Measurements from ENCODE around the gene PEG3.

Gene PEG3

DNA sequence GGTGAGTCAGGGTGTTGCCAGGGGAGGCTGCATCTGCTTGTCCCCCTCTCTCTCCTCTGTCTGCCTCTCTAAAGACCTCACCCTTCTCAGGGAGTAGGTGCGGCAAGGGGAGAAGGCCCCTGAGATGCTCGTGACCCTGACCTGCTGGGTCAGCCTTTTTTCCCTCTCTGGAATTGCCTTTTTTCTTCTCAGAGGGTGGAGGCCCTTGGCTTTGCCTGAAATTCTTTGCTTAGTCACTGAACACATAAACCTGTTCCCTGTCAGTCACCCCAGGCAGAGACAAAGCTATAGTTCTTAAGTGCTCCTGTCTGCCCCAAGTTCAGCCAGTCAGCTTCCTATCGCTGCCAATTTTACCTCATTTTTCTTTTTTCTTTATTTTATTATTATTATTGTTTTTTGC is 35.2 kb upstream of the PEG3 start:
- no peak for DNase-seq (ENCODE audit: extremely low spot score)
- TF ChIP-seq SUZ12 (IDR thresholded peaks at IDR 0.05) (no peak), L3MBTL2 (conservative IDR thresholded peaks at IDR 0.05) (no peak), BHLHE40 (IDR thresholded peaks at IDR 0.05; ENCODE audit: borderline replicate concordance) (no peak), CTBP1 (IDR thresholded peaks at IDR 0.05; ENCODE audit: borderline replicate concordance) (no peak), FOXA1 (IDR thresholded peaks at IDR 0.05) (no peak), FOXM1 (IDR thresholded peaks at IDR 0.05; ENCODE audit: borderline replicate concordance) (no peak), HDGF (IDR thresholded peaks at IDR 0.05; ENCODE audit: borderline replicate concordance) (no peak)
- TF ChIP-seq, protein P1, sequence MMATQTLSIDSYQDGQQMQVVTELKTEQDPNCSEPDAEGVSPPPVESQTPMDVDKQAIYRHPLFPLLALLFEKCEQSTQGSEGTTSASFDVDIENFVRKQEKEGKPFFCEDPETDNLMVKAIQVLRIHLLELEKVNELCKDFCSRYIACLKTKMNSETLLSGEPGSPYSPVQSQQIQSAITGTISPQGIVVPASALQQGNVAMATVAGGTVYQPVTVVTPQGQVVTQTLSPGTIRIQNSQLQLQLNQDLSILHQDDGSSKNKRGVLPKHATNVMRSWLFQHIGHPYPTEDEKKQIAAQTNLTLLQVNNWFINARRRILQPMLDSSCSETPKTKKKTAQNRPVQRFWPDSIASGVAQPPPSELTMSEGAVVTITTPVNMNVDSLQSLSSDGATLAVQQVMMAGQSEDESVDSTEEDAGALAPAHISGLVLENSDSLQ (IDR thresholded peaks at IDR 0.05): no peak
- CTCF ChIA-PET: no interaction called here
- POLR2A ChIA-PET: no interaction called here

DNA sequence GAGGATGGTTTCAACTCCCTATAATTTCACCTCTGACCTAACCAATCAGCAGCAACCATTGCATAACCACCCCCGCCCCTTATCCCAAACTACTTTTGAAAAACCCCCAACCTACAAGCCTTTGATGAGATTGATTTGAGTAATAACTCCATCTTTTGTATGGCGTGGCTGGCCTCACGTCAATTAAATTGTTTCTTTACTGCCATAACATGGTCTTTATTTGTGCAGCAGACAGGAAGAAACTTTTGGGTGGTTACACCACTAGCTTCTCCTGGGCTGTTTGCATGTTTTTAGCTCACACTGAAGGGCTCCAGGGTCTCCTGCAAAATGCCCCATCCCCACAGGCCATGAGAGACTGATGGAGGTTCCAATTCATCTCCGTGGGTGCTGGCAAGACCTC is 34.0 kb upstream of the PEG3 start:
- no peak for DNase-seq (ENCODE audit: extremely low spot score)
- TF ChIP-seq ZNF384 (IDR thresholded peaks at IDR 0.05): no peak
- no peak for TF ChIP-seq L3MBTL2 (conservative IDR thresholded peaks at IDR 0.05)
- TF ChIP-seq FOXM1 (IDR thresholded peaks at IDR 0.05; ENCODE audit: borderline replicate concordance): no peak
- no peak for TF ChIP-seq LEF1 (IDR thresholded peaks at IDR 0.05; ENCODE audit: borderline replicate concordance)
- no peak for TF ChIP-seq FOXA1 (IDR thresholded peaks at IDR 0.05)
- no peak for TF ChIP-seq ARNT (IDR thresholded peaks at IDR 0.05)
- TF ChIP-seq TARDBP (IDR thresholded peaks at IDR 0.05): no peak
- no peak for TF ChIP-seq BHLHE40 (IDR thresholded peaks at IDR 0.05; ENCODE audit: borderline replicate concordance)
- TF ChIP-seq NFRKB (IDR thresholded peaks at IDR 0.05): no peak
- no peak for TF ChIP-seq ELF4 (IDR thresholded peaks at IDR 0.05)
- TF ChIP-seq, protein P1 (IDR thresholded peaks at IDR 0.05): no peak
- TF ChIP-seq HDGF (IDR thresholded peaks at IDR 0.05; ENCODE audit: borderline replicate concordance): no peak
- no peak for TF ChIP-seq FOXK2 (IDR thresholded peaks at IDR 0.05)
- ChIA-PET CTCF (interaction anchor here (0.7 kb wide), 1 partner anchor 95 kb away, joined by 6 read pairs; no protein-coding TSS in a partner anchor), POLR2A (no interaction called here)

DNA sequence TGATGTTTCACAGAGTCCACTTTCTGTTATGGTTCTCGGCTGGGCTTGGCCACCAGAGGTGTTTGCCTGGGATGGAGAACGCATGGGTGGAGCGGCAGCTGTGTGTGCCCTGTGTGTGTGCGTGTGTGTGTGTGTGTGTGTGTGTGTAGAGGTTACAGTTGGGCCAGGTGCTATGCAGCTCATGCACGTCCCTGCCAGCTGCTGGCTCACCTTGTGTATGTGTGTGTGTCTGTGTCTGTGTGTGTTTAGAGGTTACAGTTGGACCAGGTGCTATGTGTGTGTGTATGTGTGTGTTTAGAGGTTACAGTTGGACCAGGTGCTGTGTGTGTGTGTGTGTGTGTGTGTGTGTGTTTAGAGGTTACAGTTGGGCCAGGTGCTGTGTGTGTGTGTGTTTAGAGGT is 33.0 kb upstream of the PEG3 start:
- DNase-seq (ENCODE audit: extremely low spot score): no peak
- TF ChIP-seq BHLHE40 (IDR thresholded peaks at IDR 0.05; ENCODE audit: borderline replicate concordance) (no peak), L3MBTL2 (conservative IDR thresholded peaks at IDR 0.05) (no peak), SP1 (IDR thresholded peaks at IDR 0.05) (no peak), CTBP1 (IDR thresholded peaks at IDR 0.05; ENCODE audit: borderline replicate concordance) (no peak), NFRKB (IDR thresholded peaks at IDR 0.05) (no peak), ARNT (IDR thresholded peaks at IDR 0.05) (no peak), TARDBP (IDR thresholded peaks at IDR 0.05) (no peak), FOXK2 (IDR thresholded peaks at IDR 0.05) (no peak), FOXA1 (IDR thresholded peaks at IDR 0.05) (no peak), FOXM1 (IDR thresholded peaks at IDR 0.05; ENCODE audit: borderline replicate concordance) (no peak), ELF4 (IDR thresholded peaks at IDR 0.05) (no peak)
- TF ChIP-seq, protein P1 (IDR thresholded peaks at IDR 0.05): no peak
- ChIA-PET POLR2A (no interaction called here), CTCF (interaction anchor here (0.7 kb wide), 1 partner anchor 96 kb away, joined by 6 read pairs; no protein-coding TSS in a partner anchor)

DNA sequence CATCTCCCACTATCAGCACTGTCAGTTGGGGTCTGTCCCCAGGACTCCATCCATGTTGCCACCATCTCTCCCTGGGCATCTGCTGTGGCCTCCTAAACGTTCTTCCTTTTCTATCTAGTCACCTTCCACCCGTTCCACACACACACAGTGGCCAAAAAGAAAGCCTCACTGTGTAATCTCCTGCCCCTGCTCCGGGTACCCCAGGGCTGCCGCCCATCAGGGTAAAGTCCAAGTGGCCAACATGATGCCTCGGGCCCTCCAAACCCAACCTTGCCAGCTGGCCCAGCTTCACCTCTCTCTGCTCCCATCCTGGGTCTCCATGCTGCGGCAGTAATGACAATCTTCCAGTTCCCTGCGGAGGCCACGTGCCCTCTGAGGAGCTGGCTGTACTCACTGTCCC is 29.4 kb upstream of the PEG3 start:
- TF ChIP-seq ELF4 (IDR thresholded peaks at IDR 0.05): no peak
- CTCF ChIA-PET: no interaction called here

GRCh38 chr19:56868446-56868845 is 27.9 kb upstream of the PEG3 start:
- TF ChIP-seq L3MBTL2 (conservative IDR thresholded peaks at IDR 0.05) (no peak), SUZ12 (IDR thresholded peaks at IDR 0.05) (no peak), FOXK2 (IDR thresholded peaks at IDR 0.05) (no peak), ELF4 (IDR thresholded peaks at IDR 0.05) (no peak), CTBP1 (IDR thresholded peaks at IDR 0.05; ENCODE audit: borderline replicate concordance) (no peak), NFRKB (IDR thresholded peaks at IDR 0.05) (no peak), FOXA1 (IDR thresholded peaks at IDR 0.05) (no peak), LEF1 (IDR thresholded peaks at IDR 0.05; ENCODE audit: borderline replicate concordance) (no peak), BHLHE40 (IDR thresholded peaks at IDR 0.05; ENCODE audit: borderline replicate concordance) (no peak), ARNT (IDR thresholded peaks at IDR 0.05) (no peak), SP1 (IDR thresholded peaks at IDR 0.05) (no peak), ZNF384 (IDR thresholded peaks at IDR 0.05) (no peak), HDGF (IDR thresholded peaks at IDR 0.05; ENCODE audit: borderline replicate concordance) (no peak), TARDBP (IDR thresholded peaks at IDR 0.05) (no peak), FOXM1 (IDR thresholded peaks at IDR 0.05; ENCODE audit: borderline replicate concordance) (no peak)
- TF ChIP-seq, protein P1 (IDR thresholded peaks at IDR 0.05): no peak
- ChIA-PET CTCF (no interaction called here), POLR2A (no interaction called here)
- no peak for DNase-seq (ENCODE audit: extremely low spot score)

More for the DNA sequence above, 29.4 kb upstream of the PEG3 start:
- DNase-seq (ENCODE audit: extremely low spot score): no peak
- POLR2A ChIA-PET: no interaction called here

DNA sequence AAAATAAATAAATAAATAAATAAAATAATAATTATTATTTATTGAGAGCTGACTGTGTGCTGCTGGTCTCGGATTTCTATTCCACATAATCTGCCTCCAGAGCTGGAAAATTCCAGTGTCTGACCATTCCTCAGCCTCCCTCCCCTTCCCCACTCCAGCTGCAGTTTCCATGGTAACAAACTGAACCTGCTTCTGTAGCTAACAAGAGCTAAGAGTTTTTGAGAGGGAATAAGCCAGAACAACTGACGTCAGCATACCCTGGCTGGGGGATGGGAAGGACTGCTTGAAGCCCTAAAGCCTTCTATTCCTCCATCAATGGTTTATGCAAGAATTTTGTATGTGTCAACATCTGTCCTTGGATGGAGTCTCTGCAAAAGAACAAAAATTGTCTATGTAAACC is 26.0 kb upstream of the PEG3 start:
- CTCF ChIA-PET: no interaction called here
- DNase-seq (ENCODE audit: extremely low spot score): no peak
- no peak for TF ChIP-seq TARDBP (IDR thresholded peaks at IDR 0.05)
- no peak for TF ChIP-seq SP1 (IDR thresholded peaks at IDR 0.05)
- TF ChIP-seq ELF4 (IDR thresholded peaks at IDR 0.05): no peak
- no peak for TF ChIP-seq BHLHE40 (IDR thresholded peaks at IDR 0.05; ENCODE audit: borderline replicate concordance)
- TF ChIP-seq CTBP1 (IDR thresholded peaks at IDR 0.05; ENCODE audit: borderline replicate concordance): no peak
- no peak for TF ChIP-seq NFRKB (IDR thresholded peaks at IDR 0.05)
- no peak for TF ChIP-seq LEF1 (IDR thresholded peaks at IDR 0.05; ENCODE audit: borderline replicate concordance)
- no peak for TF ChIP-seq L3MBTL2 (conservative IDR thresholded peaks at IDR 0.05)
- POLR2A ChIA-PET: no interaction called here

All from HEK293T (cell line).